Mesenchymal stem cell (in vitro differentiated cells and primary cell): Measurements from ENCODE around the gene LMO1.

Experiments
- DNase-seq: peaks from one replicate; pipeline ENCODE4 v3.0.0-alpha.2; 2013
- H2AFZ ChIP-seq: one replicate; pipeline ENCODE4 v1.6.1; 2013; ENCODE audit warnings: low read depth, mild to moderate bottlenecking, control low read depth, inconsistent platforms, low read length, moderate library complexity
- H2AK5ac ChIP-seq: 2 replicates; pipeline ENCODE4 v1.6.1; 2013; ENCODE audit warnings: low read length, moderate library complexity, mild to moderate bottlenecking, inconsistent platforms; ENCODE audit not compliant: severe bottlenecking
- H2BK120ac ChIP-seq: one replicate; pipeline ENCODE4 v1.6.1; 2013; ENCODE audit warnings: low read depth, mild to moderate bottlenecking, inconsistent platforms, low read length, moderate library complexity
- H2BK12ac ChIP-seq, 2 experiments: one replicate each; pipeline ENCODE4 v1.6.1; 2013; ENCODE audit warnings: inconsistent platforms in 2 of 2, low read length in 2 of 2, mild to moderate bottlenecking in 2 of 2, moderate library complexity in 2 of 2, control low read depth in 1 of 2
- H2BK15ac ChIP-seq: one replicate; pipeline ENCODE4 v1.6.1; 2013; ENCODE audit warnings: mild to moderate bottlenecking, low read depth, inconsistent platforms; ENCODE audit not compliant: poor library complexity, severe bottlenecking
- H2BK5ac ChIP-seq: 2 replicates; pipeline ENCODE4 v1.6.1; 2013; ENCODE audit warnings: low read depth, mild to moderate bottlenecking, low read length, control low read depth, inconsistent platforms; ENCODE audit not compliant: poor library complexity, severe bottlenecking
- H3K14ac ChIP-seq, 2 experiments: one replicate each; pipeline ENCODE4 v1.6.1; 2013; ENCODE audit warnings: inconsistent platforms in 2 of 2, low read length in 2 of 2, control low read depth in 1 of 2, mild to moderate bottlenecking in 1 of 2, moderate library complexity in 1 of 2
- H3K18ac ChIP-seq, 2 experiments: one replicate each; pipeline ENCODE4 v1.6.1; 2013; ENCODE audit warnings: inconsistent platforms in 2 of 2, low read length in 2 of 2, control low read depth in 1 of 2, low read depth in 1 of 2, mild to moderate bottlenecking in 1 of 2
- H3K23ac ChIP-seq, 2 experiments: one replicate each; pipeline ENCODE4 v1.6.1; 2013; ENCODE audit warnings: inconsistent platforms in 2 of 2, low read length in 2 of 2, mild to moderate bottlenecking in 2 of 2, moderate library complexity in 2 of 2, control low read depth in 1 of 2
- H3K27ac ChIP-seq: 2 replicates; pipeline ENCODE4 v1.5.1; 2013; ENCODE audit warnings: mild to moderate bottlenecking, moderate library complexity, low read length, control low read depth, inconsistent platforms; ENCODE audit not compliant: poor library complexity, severe bottlenecking
- H3K27me3 ChIP-seq, 2 experiments: 2 replicates each; pipeline versions ENCODE4 v1.6.1 to v1.7.0; 2013; ENCODE audit warnings: low read length in 2 of 2, mild to moderate bottlenecking in 2 of 2, moderate library complexity in 2 of 2, control low read depth in 1 of 2, inconsistent platforms in 1 of 2; ENCODE audit not compliant: control insufficient read depth in 1 of 2, insufficient read depth in 1 of 2
- H3K36me3 ChIP-seq, 2 experiments: 2 replicates each; pipeline versions ENCODE4 v1.6.1 to v1.7.0; 2013; ENCODE audit warnings: low read length in 2 of 2, control low read depth in 1 of 2, inconsistent platforms in 1 of 2, low read depth in 1 of 2, mild to moderate bottlenecking in 1 of 2; ENCODE audit not compliant: insufficient read depth in 2 of 2, control insufficient read depth in 1 of 2
- H3K4ac ChIP-seq, 2 experiments: one replicate each; pipeline ENCODE4 v1.6.1; 2013; ENCODE audit warnings: inconsistent platforms in 2 of 2, low read length in 2 of 2, mild to moderate bottlenecking in 2 of 2, moderate library complexity in 2 of 2, control low read depth in 1 of 2, low read depth in 1 of 2
- H3K4me1 ChIP-seq: 2 replicates; pipeline ENCODE4 v1.6.1; 2013; ENCODE audit warnings: low read depth, low read length, control low read depth; ENCODE audit not compliant: control insufficient read depth, insufficient read depth
- H3K4me2 ChIP-seq: 2 replicates; pipeline ENCODE4 v1.6.1; 2013; ENCODE audit warnings: low read length, mild to moderate bottlenecking, inconsistent platforms; ENCODE audit not compliant: poor library complexity, severe bottlenecking
- H3K4me3 ChIP-seq, 2 experiments: 2 replicates each; pipeline versions ENCODE4 v1.5.1 to v1.7.0; 2013; ENCODE audit warnings: low read length in 2 of 2, mild to moderate bottlenecking in 2 of 2, control low read depth in 1 of 2, low read depth in 1 of 2; ENCODE audit not compliant: insufficient read depth in 1 of 2
- H3K79me1 ChIP-seq: replicated peaks from 2 replicates; pipeline ENCODE4 v1.6.1; 2013; ENCODE audit warnings: mild to moderate bottlenecking, control low read depth, low read length, inconsistent platforms; ENCODE audit not compliant: poor library complexity, severe bottlenecking
- H3K9ac ChIP-seq: 2 replicates; pipeline ENCODE4 v1.7.0; 2013; ENCODE audit warnings: mild to moderate bottlenecking, low read length, moderate library complexity
- H3K9me3 ChIP-seq: 2 replicates; pipeline ENCODE4 v1.7.0; 2013; ENCODE audit warnings: mild to moderate bottlenecking, low read length; ENCODE audit not compliant: control insufficient read depth
- H4K8ac ChIP-seq: one replicate; pipeline ENCODE4 v1.6.1; 2013; ENCODE audit warnings: inconsistent platforms, mild to moderate bottlenecking, low read length, moderate library complexity
- H4K91ac ChIP-seq: one replicate; pipeline ENCODE4 v1.6.1; 2013; ENCODE audit warnings: mild to moderate bottlenecking, low read length, inconsistent platforms
- WGBS: methylation state at CpG from one replicate; pipeline ENCODE4 v1.1.7; 2013; ENCODE audit warnings: mixed read lengths; 5-methylcytosine and 5-hydroxymethylcytosine counted together

The LMO1 gene

GRCh38 chr11:8259306-8259959, 4.2 kb downstream of the LMO1 start:
- Histone ChIP-seq H2AFZ (no peak overlapping the region), H3K9ac (no peak overlapping the region), H3K4me2 (no peak overlapping the region), H2AK5ac (no peak overlapping the region), H3K14ac (no peak overlapping the region), H3K27me3 (peaks cover 52 to 64% of the 10 kb centered on the region in 2 experiments), H3K4ac (no peak overlapping the region), H2BK120ac (no peak overlapping the region), H3K4me1 (peaks cover 12% of the 10 kb centered on the region), H2BK12ac (no peak overlapping the region), H3K27ac (no peak overlapping the region), H3K9me3 (no peaks in the 10 kb centered on the region), H2BK15ac (no peak overlapping the region), H3K18ac (no peak overlapping the region), H3K79me1 (no peaks in the 10 kb centered on the region), H3K36me3 (no peaks in the 10 kb centered on the region), H4K91ac (no peak overlapping the region), H3K23ac (no peak overlapping the region), H3K4me3 (no peak overlapping the region), H4K8ac (no peak overlapping the region), H2BK5ac (no peak overlapping the region)
- DNase-seq, result no peak
- 82% methylated on average over 11 of the region's 11 CpGs for WGBS

GRCh38 chr11:8258784-8259183, 4.9 kb downstream of the LMO1 start:
- Histone ChIP-seq H3K4ac (no peak overlapping the region), H3K27ac (no peak overlapping the region), H2BK15ac (no peak overlapping the region), H3K18ac (no peak overlapping the region), H3K4me2 (no peak overlapping the region), H3K36me3 (no peaks in the 10 kb centered on the region), H2BK120ac (no peak overlapping the region), H3K9me3 (no peaks in the 10 kb centered on the region), H4K8ac (no peak overlapping the region), H4K91ac (no peak overlapping the region), H3K14ac (no peak overlapping the region), H2AFZ (no peak overlapping the region), H3K4me3 (no peak overlapping the region), H3K27me3 (peaks cover 46 to 58% of the 10 kb centered on the region in 2 experiments), H3K9ac (no peak overlapping the region), H3K4me1 (peaks cover 10% of the 10 kb centered on the region), H2BK5ac (no peak overlapping the region), H2AK5ac (no peak overlapping the region), H2BK12ac (no peak overlapping the region), H3K79me1 (no peaks in the 10 kb centered on the region), H3K23ac (no peak overlapping the region)
- DNase-seq, result no peak
- WGBS, result 90% methylated on average over 9 of the region's 9 CpGs

GRCh38 chr11:8258289-8258688, 5.4 kb downstream of the LMO1 start:
- Histone ChIP-seq H3K27me3 (peaks cover 42 to 53% of the 10 kb centered on the region in 2 experiments), H3K14ac (no peak overlapping the region), H2BK120ac (no peak overlapping the region), H4K8ac (no peak overlapping the region), H3K9me3 (no peaks in the 10 kb centered on the region), H2BK15ac (no peak overlapping the region), H3K4me1 (peaks cover 9% of the 10 kb centered on the region), H3K4me2 (no peak overlapping the region), H3K27ac (no peak overlapping the region), H3K4ac (no peak overlapping the region), H3K23ac (no peak overlapping the region), H3K4me3 (no peak overlapping the region), H2BK5ac (no peak overlapping the region), H2AFZ (no peak overlapping the region), H3K36me3 (no peaks in the 10 kb centered on the region), H2BK12ac (no peak overlapping the region), H4K91ac (no peak overlapping the region), H3K79me1 (no peaks in the 10 kb centered on the region), H3K18ac (no peak overlapping the region), H3K9ac (no peak overlapping the region), H2AK5ac (no peak overlapping the region)
- WGBS, result 68% methylated on average over 5 of the region's 5 CpGs
- DNase-seq, result no peak

GRCh38 chr11:8257003-8257664, 6.5 kb downstream of the LMO1 start:
- Histone ChIP-seq H3K9ac (no peak overlapping the region), H2AFZ (no peak overlapping the region), H3K4me2 (no peak overlapping the region), H2BK120ac (no peak overlapping the region), H3K4me1 (peaks cover under 1% of the 10 kb centered on the region), H2BK12ac (no peak overlapping the region), H3K4me3 (no peak overlapping the region), H3K79me1 (no peaks in the 10 kb centered on the region), H4K91ac (no peak overlapping the region), H2AK5ac (no peak overlapping the region), H3K4ac (no peak overlapping the region), H3K9me3 (no peaks in the 10 kb centered on the region), H3K27ac (no peak overlapping the region), H3K27me3 (peaks cover 38 to 49% of the 10 kb centered on the region in 2 experiments), H3K36me3 (no peaks in the 10 kb centered on the region), H3K14ac (no peak overlapping the region), H3K18ac (no peak overlapping the region), H4K8ac (no peak overlapping the region), H2BK15ac (no peak overlapping the region), H2BK5ac (no peak overlapping the region), H3K23ac (no peak overlapping the region)
- DNase-seq, result no peak
- 56% methylated on average over 4 of the region's 4 CpGs for WGBS
